Gastroesophageal sphincter (tissue), 3 donors: ENCODE data around the gene HAGHL.

Experiments
- EP300 ChIP-seq: sonication (generic); formaldehyde crosslinking; IDR thresholded peaks from one replicate; pipeline ENCODE4 v1.6.1; 2017; ENCODE audit warnings: antibody characterized with exemption, mild to moderate bottlenecking
- POLR2A ChIP-seq, 2 donors: fragments of 450-650 bp; IDR thresholded peaks; one replicate each; pipeline ENCODE4 v1.6.1; 2017; ENCODE audit warnings: antibody characterized with exemption in 2 of 2, mild to moderate bottlenecking in 2 of 2, moderate library complexity in 1 of 2
- POLR2AphosphoS5 ChIP-seq: sonication (generic); formaldehyde crosslinking; IDR thresholded peaks from one replicate; pipeline ENCODE4 v1.6.1; 2017; ENCODE audit warnings: antibody characterized with exemption
- TF ChIP-seq, protein P1 (sequence below), 4 experiments: fragments of 200-600 bp in 2 of 4; fragments of 450-650 bp in 2 of 4; sonication (generic) in 1 of 4; IDR thresholded peaks; one replicate each; pipeline ENCODE4 v1.5.1; 2017 to 2019; ENCODE audit warnings: antibody characterized with exemption in 4 of 4, mild to moderate bottlenecking in 2 of 4, moderate library complexity in 2 of 4

DNA sequence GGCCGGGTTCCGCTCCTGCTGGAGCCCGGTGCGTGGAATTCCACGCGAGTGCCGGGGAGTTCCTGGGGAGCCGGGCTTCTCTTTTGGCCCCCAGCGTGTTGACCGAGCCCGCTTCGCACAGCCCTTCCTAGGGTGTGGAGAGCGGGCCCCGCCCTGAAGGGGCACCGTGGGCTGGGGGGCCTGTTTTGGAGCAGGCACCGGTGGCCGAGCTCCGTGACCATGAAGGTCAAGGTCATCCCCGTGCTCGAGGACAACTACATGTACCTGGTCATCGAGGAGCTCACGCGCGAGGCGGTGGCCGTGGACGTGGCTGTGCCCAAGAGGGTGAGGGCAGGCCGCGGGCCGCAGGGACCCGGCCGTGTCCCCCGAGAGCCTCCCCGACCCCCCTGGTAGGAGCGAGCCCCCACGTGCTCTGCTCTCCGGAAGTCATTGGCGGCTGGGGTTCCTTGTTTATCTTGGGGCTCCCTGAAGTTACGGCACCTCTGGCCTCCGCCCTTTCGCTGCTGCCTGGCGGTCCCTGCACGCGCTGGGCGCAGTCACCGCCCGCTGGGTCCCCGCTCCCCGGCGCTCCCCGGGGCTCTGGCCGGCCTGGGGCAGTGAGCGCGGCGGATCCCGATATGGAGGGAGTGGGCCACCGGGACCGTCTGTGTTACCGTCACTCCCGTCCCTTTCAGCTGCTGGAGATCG is 528 bp downstream of the HAGHL start:
- TF ChIP-seq, protein P1, sequence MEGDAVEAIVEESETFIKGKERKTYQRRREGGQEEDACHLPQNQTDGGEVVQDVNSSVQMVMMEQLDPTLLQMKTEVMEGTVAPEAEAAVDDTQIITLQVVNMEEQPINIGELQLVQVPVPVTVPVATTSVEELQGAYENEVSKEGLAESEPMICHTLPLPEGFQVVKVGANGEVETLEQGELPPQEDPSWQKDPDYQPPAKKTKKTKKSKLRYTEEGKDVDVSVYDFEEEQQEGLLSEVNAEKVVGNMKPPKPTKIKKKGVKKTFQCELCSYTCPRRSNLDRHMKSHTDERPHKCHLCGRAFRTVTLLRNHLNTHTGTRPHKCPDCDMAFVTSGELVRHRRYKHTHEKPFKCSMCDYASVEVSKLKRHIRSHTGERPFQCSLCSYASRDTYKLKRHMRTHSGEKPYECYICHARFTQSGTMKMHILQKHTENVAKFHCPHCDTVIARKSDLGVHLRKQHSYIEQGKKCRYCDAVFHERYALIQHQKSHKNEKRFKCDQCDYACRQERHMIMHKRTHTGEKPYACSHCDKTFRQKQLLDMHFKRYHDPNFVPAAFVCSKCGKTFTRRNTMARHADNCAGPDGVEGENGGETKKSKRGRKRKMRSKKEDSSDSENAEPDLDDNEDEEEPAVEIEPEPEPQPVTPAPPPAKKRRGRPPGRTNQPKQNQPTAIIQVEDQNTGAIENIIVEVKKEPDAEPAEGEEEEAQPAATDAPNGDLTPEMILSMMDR (IDR thresholded peaks at IDR 0.05): no peak
- TF ChIP-seq POLR2AphosphoS5 (no peak), POLR2A (IDR thresholded peaks at IDR 0.05) (no peak), EP300 (no peak)
